ENCODE measurements around the gene AADACL2. TPM values are rescaled to one million over a fixed set of nuclear protein-coding genes. Genes with fewer than 3 reads are reported as not detected.

The AADACL2 gene
- total and polyA plus RNA-seq, 9 of the 15 experiments (the other 6 are each of a cell fraction or from before 2014, with no cell fraction given), result not detected

DNA sequence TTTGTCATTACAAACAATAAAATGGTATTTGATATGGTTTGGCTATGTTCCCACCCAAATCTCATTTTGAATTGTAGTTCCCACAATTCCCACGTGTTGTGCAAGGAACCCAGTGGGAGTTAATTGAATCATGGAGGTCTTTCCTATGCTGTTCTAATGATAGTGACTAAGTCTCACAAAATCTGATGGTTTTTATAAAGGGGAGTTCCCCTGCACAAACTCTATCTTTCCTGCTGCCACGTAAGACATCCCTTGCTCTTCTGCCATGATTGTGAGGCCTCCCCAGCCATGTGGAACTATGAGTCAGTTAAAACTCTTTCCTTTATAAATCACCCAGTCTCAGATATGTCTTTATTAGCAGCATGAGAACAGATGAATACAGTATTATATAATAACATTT, 64.7 kb downstream of the AADACL2 start:
- Histone ChIP-seq H2AFZ (ENCODE audit: low read depth, low read length) (no peak overlapping the region), H3K9me3 (replicated peaks; ENCODE audit: control insufficient read depth, insufficient read depth, low read depth, low read length) (no peaks in the 10 kb centered on the region), H4K20me1 (replicated peaks; ENCODE audit: control insufficient read depth, insufficient read depth, low read length) (no peaks in the 10 kb centered on the region), H3K9ac (ENCODE audit: insufficient read depth in 1 of 2, low read depth in 2 of 2, low read length in 2 of 2) (no peak overlapping the region), H3K79me2 (ENCODE audit: control insufficient read depth, insufficient read depth, low read length) (no peaks in the 10 kb centered on the region), H3K36me3 (ENCODE audit: control insufficient read depth, insufficient read depth, low read length) (no peaks in the 10 kb centered on the region), H3K27me3 (ENCODE audit: control insufficient read depth in 2 of 2, insufficient read depth in 2 of 2, low read length in 2 of 2) (no peaks in the 10 kb centered on the region), H3K27ac (ENCODE audit: extremely low read depth, low read depth, low read length) (no peak overlapping the region), H3K4me3 (no peak overlapping the region), H3K4me1 (replicated peaks in 1 of 2; ENCODE audit: control insufficient read depth in 2 of 2, insufficient read depth in 2 of 2, low read length in 2 of 2) (no peaks in the 10 kb centered on the region), H3K4me2 (ENCODE audit: insufficient read depth, low read length) (no peak overlapping the region), H3K9me1 (ENCODE audit: control insufficient read depth, insufficient read depth, low read length) (no peaks in the 10 kb centered on the region)
- ChIA-PET CTCF (ENCODE audit: low intra/inter-chr PET ratio) (no interaction called here), POLR2A (no interaction called here)
- no TSS peak for BruUV-seq (replicated peaks)
- intact Hi-C loops (cut with micrococcal nuclease) (no loop called here), in situ Hi-C loops (cut with MboI) (no loop called here)
- DNase-seq (ENCODE audit: extremely low read depth in 1 of 4, low spot score in 3 of 4), result no peak
- FAIRE-seq, result no peak
- WGBS (ENCODE audit: insufficient coverage, low coverage, missing lambda C conversion rate), result 18% methylated on average over 2 of the region's 2 CpGs
- ATAC-seq, result no peak
- TF ChIP-seq, protein P1, sequence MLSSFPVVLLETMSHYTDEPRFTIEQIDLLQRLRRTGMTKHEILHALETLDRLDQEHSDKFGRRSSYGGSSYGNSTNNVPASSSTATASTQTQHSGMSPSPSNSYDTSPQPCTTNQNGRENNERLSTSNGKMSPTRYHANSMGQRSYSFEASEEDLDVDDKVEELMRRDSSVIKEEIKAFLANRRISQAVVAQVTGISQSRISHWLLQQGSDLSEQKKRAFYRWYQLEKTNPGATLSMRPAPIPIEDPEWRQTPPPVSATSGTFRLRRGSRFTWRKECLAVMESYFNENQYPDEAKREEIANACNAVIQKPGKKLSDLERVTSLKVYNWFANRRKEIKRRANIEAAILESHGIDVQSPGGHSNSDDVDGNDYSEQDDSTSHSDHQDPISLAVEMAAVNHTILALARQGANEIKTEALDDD (IDR thresholded peaks at IDR 0.05), result no peak
- TF ChIP-seq, protein P2, sequence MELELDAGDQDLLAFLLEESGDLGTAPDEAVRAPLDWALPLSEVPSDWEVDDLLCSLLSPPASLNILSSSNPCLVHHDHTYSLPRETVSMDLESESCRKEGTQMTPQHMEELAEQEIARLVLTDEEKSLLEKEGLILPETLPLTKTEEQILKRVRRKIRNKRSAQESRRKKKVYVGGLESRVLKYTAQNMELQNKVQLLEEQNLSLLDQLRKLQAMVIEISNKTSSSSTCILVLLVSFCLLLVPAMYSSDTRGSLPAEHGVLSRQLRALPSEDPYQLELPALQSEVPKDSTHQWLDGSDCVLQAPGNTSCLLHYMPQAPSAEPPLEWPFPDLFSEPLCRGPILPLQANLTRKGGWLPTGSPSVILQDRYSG (tag; conservative IDR thresholded peaks at IDR 0.05; ENCODE audit: low read depth), result no peak
- TF ChIP-seq KAT7 (CRISPR knock-in tag; IDR thresholded peaks at IDR 0.05; ENCODE audit: borderline replicate concordance), result no peak
- no peak for TF ChIP-seq ZNF274 (IDR thresholded peaks at IDR 0.05; ENCODE audit: borderline replicate concordance, low read depth, low read length)
- no peak for TF ChIP-seq LEF1 (IDR thresholded peaks at IDR 0.05)
- TF ChIP-seq ZFPM2 (CRISPR knock-in tag; IDR thresholded peaks at IDR 0.05), result no peak
- no peak for TF ChIP-seq MECOM (CRISPR knock-in tag; IDR thresholded peaks at IDR 0.05)
- TF ChIP-seq TFAM (CRISPR knock-in tag; conservative IDR thresholded peaks at IDR 0.05), result no peak
- no peak for TF ChIP-seq PTTG1 (tag; IDR thresholded peaks at IDR 0.05; ENCODE audit: low read depth)
- no peak for TF ChIP-seq NCOR1 (IDR thresholded peaks at IDR 0.05)
- TF ChIP-seq RB1 (IDR thresholded peaks at IDR 0.05; ENCODE audit: low read depth), result no peak
- TF ChIP-seq PRPF4 (IDR thresholded peaks at IDR 0.05; ENCODE audit: insufficient read depth, low read depth, low read length, poor library complexity, severe bottlenecking), result no peak
